ENCODE data around the gene DCDC2C.

The DCDC2C gene

DNA sequence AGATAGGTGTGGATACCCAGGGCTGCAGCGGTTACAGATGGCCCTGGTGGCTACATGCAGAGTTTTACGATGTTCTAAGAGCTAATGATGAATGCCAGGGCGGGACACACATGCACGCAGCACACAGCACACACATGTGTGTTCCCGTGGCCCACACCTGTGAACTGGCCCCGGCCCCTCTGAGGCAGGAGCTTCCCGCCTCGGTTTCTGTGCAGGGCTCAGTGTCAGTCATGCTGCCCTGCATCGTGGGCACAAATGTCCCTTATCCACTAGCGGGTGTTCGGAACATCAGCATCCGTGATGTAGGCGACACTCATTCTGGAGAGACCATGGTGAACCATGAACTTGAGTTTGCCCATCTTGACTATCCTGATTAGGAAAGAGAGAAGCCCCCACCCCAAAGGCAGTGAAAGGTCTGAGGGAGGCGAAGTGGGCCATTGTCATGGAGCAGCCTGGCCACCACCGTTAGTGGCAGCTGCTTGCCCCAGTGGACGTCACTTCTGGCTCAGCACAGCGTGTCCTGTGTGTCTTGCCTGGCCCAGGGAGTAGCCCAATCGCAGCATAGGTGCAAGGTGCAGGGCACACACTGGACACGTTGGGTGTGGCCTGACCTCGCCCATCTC, 43.8 kb downstream of the DCDC2C start:
- no peak for DNase-seq

GRCh38 chr2:3747826-3748225, 44.5 kb downstream of the DCDC2C start:
- DNase-seq: no peak

DNA sequence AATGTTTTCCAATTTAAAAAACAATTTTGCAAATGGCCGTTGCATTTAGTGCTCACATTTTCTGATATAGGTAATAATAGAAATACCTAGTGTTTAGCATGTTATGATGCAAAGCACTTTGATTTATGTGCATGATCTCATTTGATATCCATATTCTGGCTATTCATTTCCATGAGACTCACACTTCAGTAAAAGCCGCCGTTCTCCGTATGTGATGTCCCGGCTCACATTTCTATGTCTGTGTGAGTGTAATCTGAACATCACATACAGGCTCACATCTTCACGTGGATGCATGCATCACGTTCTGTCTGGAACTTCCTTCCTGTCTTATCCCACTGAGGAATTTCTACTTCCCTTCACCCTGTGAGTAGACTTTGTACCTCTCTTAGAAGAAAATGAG, 45.8 kb downstream of the DCDC2C start:
- DNase-seq: no peak

DNA sequence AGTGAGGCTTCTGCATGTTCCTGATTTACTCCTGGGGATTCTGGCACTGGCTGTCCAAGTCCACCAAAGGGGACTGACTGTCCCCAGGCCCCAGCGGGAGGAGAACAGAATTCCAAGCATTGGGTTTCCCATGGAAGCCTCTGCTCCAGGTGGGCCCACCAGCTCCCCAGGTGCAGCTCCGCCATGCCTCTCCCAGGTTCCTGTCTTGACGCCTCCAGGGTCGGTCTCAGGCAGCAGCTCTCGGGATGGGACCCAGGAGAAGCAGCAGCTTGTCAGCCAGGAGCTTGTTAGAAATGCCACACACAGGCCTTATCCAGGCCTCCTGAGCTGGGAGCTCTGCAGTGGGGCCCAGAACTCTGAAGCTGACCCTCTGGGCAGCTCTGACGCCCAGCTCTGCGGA, 47.9 kb downstream of the DCDC2C start:
- no peak for DNase-seq

DNA sequence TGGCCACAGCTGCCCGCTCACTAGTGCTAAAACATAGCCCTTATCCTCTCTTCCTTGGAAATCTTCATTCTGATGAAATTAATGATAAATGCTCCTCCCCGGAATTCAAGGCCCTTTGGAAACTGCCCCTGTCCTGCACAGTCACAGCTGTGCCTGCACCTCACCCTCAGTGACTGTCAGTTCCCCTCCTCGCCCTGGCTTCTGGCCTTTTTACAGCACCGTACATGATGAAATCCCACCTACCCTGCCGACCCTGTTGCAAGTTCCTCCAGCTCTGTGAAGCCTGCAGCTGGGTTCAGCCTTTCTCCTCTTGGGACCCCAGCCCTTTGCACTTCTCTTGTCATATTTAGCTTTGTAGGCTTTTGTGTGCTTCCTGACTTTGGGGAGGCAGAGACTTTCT, 48.4 kb downstream of the DCDC2C start:
- DNase-seq: no peak

GRCh38 chr2:3752376-3752775, 49.0 kb downstream of the DCDC2C start:
- DNase-seq: no peak

DNA sequence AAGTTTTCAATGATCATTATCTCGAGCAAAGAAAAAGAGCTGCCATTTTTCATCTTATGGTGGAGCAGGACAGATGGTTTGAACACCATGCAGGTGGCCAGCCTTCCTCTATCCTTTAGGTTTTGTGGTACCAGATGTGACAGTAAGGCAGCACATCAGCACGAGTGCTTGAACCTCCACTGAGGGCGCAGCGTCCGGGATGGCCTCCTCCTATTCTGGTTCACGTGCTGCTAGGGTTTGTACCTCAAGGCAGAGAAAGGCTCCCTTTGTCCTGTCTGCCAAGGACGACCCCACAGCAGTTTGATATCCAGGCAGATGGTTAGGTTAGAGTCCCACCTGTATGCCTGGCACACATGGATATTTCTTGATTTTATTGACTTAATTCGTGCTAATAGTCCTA, 50.2 kb downstream of the DCDC2C start:
- DNase-seq: no peak

- no peak for DNase-seq
These were observed 50.9 kb downstream of the DCDC2C start for GRCh38 chr2:3754280-3754679.

DNA sequence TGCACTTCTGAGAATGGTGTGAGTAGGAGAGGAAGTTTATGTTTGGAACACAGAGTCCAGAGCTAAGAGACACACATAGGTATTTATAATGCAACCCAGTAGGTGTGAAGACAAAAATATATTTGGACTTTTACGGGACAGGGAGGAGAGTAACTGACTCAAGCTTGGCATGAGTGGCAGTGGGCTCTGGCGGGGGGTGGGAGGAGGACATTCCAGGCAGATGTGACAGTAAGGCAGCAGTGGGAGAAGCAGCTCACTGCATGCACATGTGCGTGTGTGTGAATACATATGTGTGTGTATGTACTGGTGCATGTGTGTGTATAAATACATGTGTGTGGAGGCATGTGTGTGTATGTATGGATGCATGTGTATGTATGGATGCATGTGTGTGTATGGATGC, 51.4 kb downstream of the DCDC2C start:
- no peak for DNase-seq

DNA sequence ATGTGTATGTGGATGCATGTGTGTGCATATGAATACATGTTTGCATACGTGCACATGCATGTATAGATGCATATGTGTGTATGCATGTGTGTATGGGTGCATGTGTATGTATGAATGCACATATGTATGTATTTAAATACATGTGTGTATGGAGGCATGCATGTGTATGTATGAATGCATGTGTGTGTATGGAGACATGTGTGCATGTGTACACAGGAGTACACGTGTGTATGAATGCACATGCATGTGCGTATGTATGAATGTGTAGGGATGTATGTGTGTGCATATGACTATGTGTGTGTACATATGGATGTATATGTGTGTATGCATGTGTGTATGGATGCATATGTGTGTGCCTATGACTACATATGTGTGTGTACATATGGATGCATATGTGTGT, 51.9 kb downstream of the DCDC2C start:
- DNase-seq: no peak

GRCh38 chr2:3756306-3756705, 52.9 kb downstream of the DCDC2C start:
- no peak for DNase-seq

- DNase-seq: no peak
These were observed 55.5 kb downstream of the DCDC2C start for GRCh38 chr2:3758906-3759305.

DNA sequence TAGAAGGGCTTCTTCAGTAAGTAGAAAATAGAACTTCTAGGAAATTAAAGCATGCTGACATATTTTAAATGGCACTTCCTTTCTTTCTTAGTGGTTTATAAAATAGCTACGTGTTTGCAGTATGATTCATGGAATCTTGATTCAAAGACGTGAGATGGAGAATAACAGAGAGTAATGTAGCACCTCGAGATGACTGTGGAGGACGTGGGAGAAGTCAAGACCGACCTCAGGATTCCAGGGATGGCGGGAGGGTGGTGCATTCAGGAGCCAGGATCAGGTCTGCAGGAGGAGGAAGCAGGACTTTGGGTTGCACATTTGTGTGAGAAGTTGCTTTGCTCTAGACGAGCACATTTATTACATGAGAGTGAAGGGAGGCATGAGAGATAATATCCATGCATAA, 56.0 kb downstream of the DCDC2C start:
- DNase-seq: no peak

GRCh38 chr2:3759761-3760160, 56.4 kb downstream of the DCDC2C start:
- DNase-seq: no peak

DNA sequence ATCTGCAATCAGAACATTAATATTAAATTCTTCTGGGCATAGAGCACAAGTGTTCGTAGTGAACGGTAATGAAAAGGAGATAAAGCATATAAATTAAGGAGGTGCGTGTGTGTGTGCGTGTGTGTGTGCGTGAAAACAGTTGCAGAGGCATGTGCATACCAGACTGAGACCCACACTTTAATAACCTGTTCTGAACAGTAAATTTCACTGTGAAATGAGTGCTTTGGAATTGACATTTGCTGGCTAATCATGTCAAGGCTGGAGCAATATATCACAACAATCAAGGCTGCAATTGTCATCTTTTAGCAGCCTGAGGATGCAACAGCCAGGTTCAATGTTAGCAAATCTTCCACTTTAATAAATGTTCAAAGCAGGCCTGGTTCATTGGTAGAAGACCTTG, 57.9 kb downstream of the DCDC2C start:
- DNase-seq: no peak

DNA sequence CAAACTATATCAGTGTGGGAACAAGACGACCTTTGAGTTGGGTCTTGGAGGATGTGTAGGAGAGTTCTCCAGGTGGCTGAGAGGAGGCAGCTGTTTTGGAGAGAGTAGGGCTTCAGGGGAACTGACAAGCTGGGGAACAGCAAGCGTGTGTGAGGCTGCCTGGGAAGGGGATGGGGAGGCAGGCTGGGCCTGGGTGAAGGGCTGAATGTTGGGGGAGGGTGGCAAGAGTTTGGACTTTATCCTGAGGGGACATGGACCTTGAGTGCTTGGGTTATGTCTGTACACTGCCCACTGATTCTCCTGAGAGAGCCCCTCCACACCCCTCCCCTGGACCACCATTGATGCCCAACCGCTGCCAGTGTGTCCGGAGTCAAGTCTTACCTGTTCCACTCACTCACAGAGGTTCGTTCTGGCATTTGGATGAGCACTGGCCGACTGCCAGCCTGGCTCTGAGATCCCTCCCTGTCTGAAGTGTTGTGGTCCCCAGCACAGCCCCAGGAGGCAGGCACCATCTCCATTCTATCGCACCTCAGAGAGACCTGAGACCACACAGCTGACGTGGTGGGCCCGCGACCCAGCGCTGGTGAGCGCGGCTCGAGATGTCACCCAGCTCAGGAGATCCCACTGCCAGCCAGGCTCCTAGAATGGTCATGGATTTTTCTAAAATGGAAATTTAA, 59.5 kb downstream of the DCDC2C start:
- no peak for DNase-seq

GRCh38 chr2:3766824-3767223, 63.4 kb downstream of the DCDC2C start:
- no peak for DNase-seq

- DNase-seq: no peak
These were observed 65.8 kb downstream of the DCDC2C start for GRCh38 chr2:3768960-3769765.

DNA sequence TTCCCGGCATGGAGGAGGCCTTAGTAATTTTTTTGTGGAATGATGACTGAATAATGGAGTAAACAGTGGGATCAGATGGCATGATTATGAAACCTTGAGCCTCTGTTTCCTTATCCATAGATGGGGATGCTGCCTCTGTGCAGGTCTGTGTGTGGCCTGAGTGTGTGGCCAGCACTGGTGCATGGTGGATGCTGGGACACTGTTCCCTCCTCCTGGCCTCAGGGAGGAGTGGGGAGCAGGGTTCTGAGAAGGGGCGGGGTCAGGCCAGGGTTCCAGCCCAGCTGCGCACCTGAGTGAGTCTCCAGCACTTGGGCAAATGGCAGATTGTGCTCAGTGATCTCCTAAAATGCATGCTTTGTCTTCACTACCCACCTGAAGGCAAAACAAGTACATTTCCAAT, 66.4 kb downstream of the DCDC2C start:
- DNase-seq: no peak

DNA sequence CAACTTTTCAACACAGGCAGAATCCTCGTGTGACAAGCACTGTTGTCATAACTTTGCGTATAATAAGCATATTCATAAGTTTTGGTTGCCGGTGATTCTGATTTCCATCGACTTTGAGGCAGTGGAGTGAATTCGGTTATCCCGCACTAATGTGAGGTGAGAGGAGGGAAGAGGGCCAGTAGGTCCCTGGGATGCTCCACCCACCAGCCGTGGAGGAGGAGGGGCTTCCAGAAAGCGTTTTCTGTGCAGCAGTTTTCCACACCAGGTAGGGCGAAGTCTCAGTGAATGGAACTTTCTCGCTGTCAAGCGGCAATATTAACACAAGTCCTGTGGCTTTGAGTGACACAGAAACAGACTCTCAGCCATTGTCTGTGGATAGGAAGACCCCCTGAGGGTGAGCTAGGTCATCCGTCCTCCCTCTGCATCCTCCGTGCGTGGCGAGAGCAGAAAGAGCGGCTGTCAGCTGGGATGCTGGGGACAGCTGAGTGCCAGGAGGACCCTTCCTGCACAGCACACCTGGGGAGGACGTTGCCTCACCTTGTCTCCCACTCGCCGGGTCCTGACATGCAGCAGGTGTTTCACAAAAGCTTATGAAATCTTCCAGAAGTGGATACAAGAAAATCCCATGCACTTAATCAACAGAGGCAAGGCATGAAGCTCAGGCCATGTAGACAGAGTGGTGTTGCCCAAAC, 67.5 kb downstream of the DCDC2C start:
- DNase-seq: no peak

DNA sequence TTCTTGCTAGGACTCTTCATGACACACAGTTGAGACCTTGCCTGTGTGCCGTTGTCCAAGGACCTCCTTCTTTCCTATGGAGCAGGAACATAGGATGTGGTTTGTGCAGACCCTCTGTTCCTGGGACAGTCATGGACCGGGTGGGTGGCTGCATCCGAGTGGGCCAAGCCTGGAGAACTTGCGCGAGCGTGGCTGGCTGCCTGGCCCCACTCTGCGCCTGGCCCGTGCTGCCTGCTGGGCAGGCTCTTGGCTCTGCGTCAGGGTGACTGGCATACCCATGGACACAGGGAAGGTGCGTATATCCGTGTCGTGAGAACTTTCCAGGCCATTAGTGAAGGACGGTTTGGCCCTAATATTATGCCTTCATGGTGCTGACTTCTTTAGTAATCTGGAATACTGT, 68.2 kb downstream of the DCDC2C start:
- no peak for DNase-seq

DNA sequence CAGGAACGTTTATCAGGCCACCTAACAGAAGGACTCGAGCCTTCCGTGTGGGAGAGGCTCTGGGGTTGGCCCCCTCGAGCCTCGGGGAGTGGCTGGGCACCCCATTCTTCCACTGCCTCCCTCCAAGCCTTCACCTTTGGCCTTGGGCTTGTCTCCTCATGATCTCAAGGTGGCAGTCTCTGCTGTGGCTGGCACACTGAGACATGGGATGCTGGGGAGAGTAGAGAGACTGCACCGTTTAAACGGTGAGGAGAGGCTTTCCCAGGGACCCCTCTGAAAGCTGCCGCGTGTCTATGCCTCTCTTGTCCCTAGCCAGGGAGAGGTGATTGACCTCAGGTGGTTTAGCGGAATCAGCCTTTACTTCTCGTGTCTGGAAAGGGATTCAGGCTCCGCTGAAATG, 71.0 kb downstream of the DCDC2C start:
- DNase-seq: no peak

- no peak for DNase-seq
These were observed 72.9 kb downstream of the DCDC2C start for GRCh38 chr2:3776311-3776710.

- DNase-seq: no peak
These were observed 74.6 kb downstream of the DCDC2C start for GRCh38 chr2:3777966-3778365.
